IMR-90 (cell line): ENCODE measurements around the gene SERPINI1. TPM values are rescaled to one million over a fixed set of nuclear protein-coding genes. Genes with fewer than 3 reads are reported as not detected.

Experiments
- ATAC-seq: fragments of 200-7000 bp; cut with Tn5 transposase; 2 replicates; pipeline ENCODE4 v1.9.1; 2020; ENCODE audit warnings: low read depth, mild to moderate bottlenecking, moderate library complexity
- BruUV-seq: library from RNA; stranded (reverse); fragments of 400-500 nt; replicated peaks from 2 replicates; lab custom pipeline; 2021; lab: Mats Ljungman, UMichigan
- CTCF ChIA-PET: fragments of 300-600 bp; formaldehyde crosslinking; extraction: SDS; loops from one replicate; lab custom pipeline; 2021; ENCODE audit warnings: antibody characterized with exemption; lab: Yijun Ruan, JAX
- POLR2A ChIA-PET: fragments of 300-600 bp; sonication (Branson Sonifier 250); formaldehyde crosslinking; loops from one replicate; lab custom pipeline; 2022; ENCODE audit warnings: antibody characterized with exemption; ENCODE audit not compliant: unreplicated experiment; lab: Charles Lee
- DNase-seq: peaks from one replicate; pipeline ENCODE4 v3.0.0; 2013
- H2AFZ ChIP-seq: replicated peaks from 2 replicates; pipeline ENCODE3; 2013; ENCODE audit warnings: low read length, mild to moderate bottlenecking; ENCODE audit not compliant: poor library complexity
- H2AK5ac ChIP-seq: 2 replicates; pipeline ENCODE4 v1.6.1; 2013; ENCODE audit warnings: low read depth, low read length, inconsistent platforms
- H2AK9ac ChIP-seq: replicated peaks from 2 replicates; pipeline ENCODE3; 2013; ENCODE audit warnings: mild to moderate bottlenecking, low read depth, low read length, moderate library complexity; ENCODE audit not compliant: poor library complexity
- H2BK120ac ChIP-seq: 2 replicates; pipeline ENCODE4 v1.6.1; 2013; ENCODE audit warnings: low read depth, low read length, inconsistent platforms
- H2BK15ac ChIP-seq: 3 replicates; pipeline ENCODE4 v1.6.1; 2013; ENCODE audit warnings: low read depth, low read length, inconsistent platforms
- H2BK20ac ChIP-seq: 2 replicates; pipeline ENCODE4 v1.6.1; 2013; ENCODE audit warnings: low read depth, mild to moderate bottlenecking, inconsistent platforms, low read length, moderate library complexity
- H2BK5ac ChIP-seq: 2 replicates; pipeline ENCODE4 v1.6.1; 2013; ENCODE audit warnings: mild to moderate bottlenecking, low read depth, low read length, inconsistent platforms; ENCODE audit not compliant: poor library complexity, severe bottlenecking
- H3K14ac ChIP-seq: replicated peaks from 2 replicates; pipeline ENCODE4 v1.6.1; 2013; ENCODE audit warnings: low read depth, low read length, inconsistent platforms
- H3K18ac ChIP-seq: 2 replicates; pipeline ENCODE4 v1.6.1; 2013; ENCODE audit warnings: low read depth, low read length, control low read depth
- H3K23ac ChIP-seq: 2 replicates; pipeline ENCODE4 v1.6.1; 2013; ENCODE audit warnings: low read depth, low read length, inconsistent platforms
- H3K27ac ChIP-seq: 2 replicates; pipeline ENCODE4 v1.5.1; 2013; ENCODE audit warnings: mild to moderate bottlenecking, control low read depth, low read length; ENCODE audit not compliant: insufficient read depth
- H3K27me3 ChIP-seq: 2 replicates; pipeline ENCODE4 v1.6.1; 2013; ENCODE audit warnings: low read length; ENCODE audit not compliant: control insufficient read depth, insufficient read depth
- H3K36me3 ChIP-seq: 2 replicates; pipeline ENCODE4 v1.6.1; 2013; ENCODE audit warnings: low read length, mixed read lengths; ENCODE audit not compliant: control insufficient read depth, insufficient read depth
- H3K4ac ChIP-seq: 2 replicates; pipeline ENCODE4 v1.6.1; 2013; ENCODE audit warnings: low read depth, low read length, inconsistent platforms
- H3K4me1 ChIP-seq: 2 replicates; pipeline ENCODE4 v1.6.1; 2013; ENCODE audit warnings: low read length, mixed read lengths; ENCODE audit not compliant: control insufficient read depth, insufficient read depth
- H3K4me2 ChIP-seq: 2 replicates; pipeline ENCODE4 v1.6.1; 2013; ENCODE audit warnings: low read depth, mild to moderate bottlenecking, control low read depth, low read length, moderate library complexity
- H3K4me3 ChIP-seq: 2 replicates; pipeline ENCODE4 v1.5.1; 2013; ENCODE audit warnings: low read depth, mild to moderate bottlenecking, control low read depth, low read length, moderate library complexity; ENCODE audit not compliant: insufficient read depth
- H3K56ac ChIP-seq: 2 replicates; pipeline ENCODE4 v1.6.1; 2013; ENCODE audit warnings: low read length, inconsistent platforms; ENCODE audit not compliant: insufficient read depth; ENCODE audit errors: extremely low read depth
- H3K79me1 ChIP-seq, 2 experiments: 2 replicates each; pipeline ENCODE4 v1.6.1; 2013; ENCODE audit warnings: low read length in 2 of 2, inconsistent platforms in 1 of 2, low read depth in 1 of 2
- H3K9ac ChIP-seq: 2 replicates; pipeline ENCODE4 v1.6.1; 2013; ENCODE audit warnings: low read depth, low read length, control low read depth
- H3K9me1 ChIP-seq: 2 replicates; pipeline ENCODE4 v1.6.1; 2013; ENCODE audit warnings: low read length, inconsistent platforms; ENCODE audit not compliant: insufficient read depth
- H3K9me3 ChIP-seq: 2 replicates; pipeline ENCODE4 v1.6.1; 2013; ENCODE audit warnings: low read length; ENCODE audit not compliant: control insufficient read depth, insufficient read depth
- H4K20me1 ChIP-seq: 2 replicates; pipeline ENCODE4 v1.6.1; 2013; ENCODE audit warnings: low read length, inconsistent platforms; ENCODE audit not compliant: insufficient read depth
- H4K5ac ChIP-seq: 2 replicates; pipeline ENCODE4 v1.6.1; 2013; ENCODE audit warnings: mild to moderate bottlenecking, low read depth, low read length, control low read depth
- H4K8ac ChIP-seq, 2 experiments: 2 replicates each; pipeline ENCODE4 v1.6.1; 2013; ENCODE audit warnings: low read depth in 2 of 2, low read length in 2 of 2, control low read depth in 1 of 2, inconsistent platforms in 1 of 2
- H4K91ac ChIP-seq: 2 replicates; pipeline ENCODE4 v1.6.1; 2013; ENCODE audit warnings: low read depth, low read length, inconsistent platforms; ENCODE audit not compliant: insufficient read depth
- BHLHE40 ChIP-seq: fragments of 150-350 bp; IDR thresholded peaks from 2 replicates; pipeline ENCODE4 v1.6.1; 2016; ENCODE audit warnings: mild to moderate bottlenecking, low read depth, low read length
- CEBPB ChIP-seq: IDR thresholded peaks from 2 replicates; pipeline ENCODE4 v1.6.1; 2012; ENCODE audit warnings: low read depth, low read length, improper control_type of control experiment
- CHD1 ChIP-seq: IDR thresholded peaks from 2 replicates; pipeline ENCODE4 v1.6.1; 2012; ENCODE audit warnings: low read depth, low read length, improper control_type of control experiment
- FOS ChIP-seq: fragments of 150-350 bp; IDR thresholded peaks from 2 replicates; pipeline ENCODE4 v1.6.1; 2016; ENCODE audit warnings: low read depth, low read length
- MAFK ChIP-seq: IDR thresholded peaks from 2 replicates; pipeline ENCODE4 v1.6.1; 2012; ENCODE audit warnings: low read depth, low read length, improper control_type of control experiment
- MAZ ChIP-seq: IDR thresholded peaks from 2 replicates; pipeline ENCODE4 v1.6.1; 2012; ENCODE audit warnings: low read depth, mild to moderate bottlenecking, low read length, improper control_type of control experiment, moderate library complexity, borderline replicate concordance
- MXI1 ChIP-seq: IDR thresholded peaks from 2 replicates; pipeline ENCODE4 v1.6.1; 2012; ENCODE audit warnings: low read depth, mild to moderate bottlenecking, low read length, moderate library complexity, borderline replicate concordance
- NFE2L2 ChIP-seq: fragments of 150-350 bp; IDR thresholded peaks from 2 replicates; pipeline ENCODE4 v1.6.1; 2016; ENCODE audit warnings: low read depth, mild to moderate bottlenecking, low read length
- POLR2A ChIP-seq: IDR thresholded peaks from 2 replicates; pipeline ENCODE4 v1.6.1; 2012; ENCODE audit warnings: mild to moderate bottlenecking, low read depth, low read length
- RAD21 ChIP-seq: IDR thresholded peaks from 2 replicates; pipeline ENCODE4 v1.6.1; 2012; ENCODE audit warnings: low read length, improper control_type of control experiment
- RCOR1 ChIP-seq: IDR thresholded peaks from 2 replicates; pipeline ENCODE4 v1.6.1; 2012; ENCODE audit warnings: mild to moderate bottlenecking, low read length, improper control_type of control experiment; ENCODE audit not compliant: insufficient replicate concordance
- RFX5 ChIP-seq: IDR thresholded peaks from 2 replicates; pipeline ENCODE4 v1.8.0; 2012; ENCODE audit warnings: low read depth, mild to moderate bottlenecking, low read length, moderate library complexity
- SMC3 ChIP-seq: fragments of 150-350 bp; IDR thresholded peaks from 2 replicates; pipeline ENCODE4 v1.6.1; 2016; ENCODE audit warnings: low read depth, mild to moderate bottlenecking, antibody characterized with exemption, low read length, moderate library complexity
- WGBS, 2 experiments: methylation state at CpG; one replicate each; pipeline versions ENCODE4 v1.1.5 to v1.1.7; 2013; ENCODE audit warnings: missing lambda C conversion rate in 2 of 2; ENCODE audit not compliant: insufficient read length in 1 of 2; ENCODE audit errors: extremely low coverage in 2 of 2; 5-methylcytosine and 5-hydroxymethylcytosine counted together
- dilution Hi-C: fragments of 300-500 bp; cut with HindIII; formaldehyde crosslinking; loops from one replicate; pipeline ENCODE4 v1.14.3; 2018; ENCODE audit warnings: low sequenced_read_pairs; ENCODE audit not compliant: unreplicated experiment
- in situ Hi-C: fragments of 300-500 bp; cut with MboI; formaldehyde crosslinking; loops from 3 replicates; pipeline ENCODE4 v1.14.3; 2019; ENCODE audit warnings: low sequenced_read_pairs, inconsistent platforms, mixed read lengths
- intact Hi-C: fragments of 100-400 bp; cut with micrococcal nuclease; formaldehyde crosslinking; loops from 2 replicates; pipeline ENCODE4 v1.10.0; 2022
- polyA plus RNA-seq, 3 experiments: library from polyadenylated mRNA; depleted of rRNA; stranded (reverse); fragments of >200 nt; gene quantifications; 2 replicates each; pipeline ENCODE4 v1.2.3, GENCODE V29; 2012; ENCODE audit warnings: low replicate concordance in 1 of 3
- total RNA-seq: library from RNA; depleted of rRNA; stranded (reverse); fragments of >200 nt; gene quantifications from 2 replicates; pipeline ENCODE4 v1.2.3, GENCODE V29; 2012
- TF ChIP-seq, protein P1 (sequence below): fragments of 150-350 bp; IDR thresholded peaks from 2 replicates; pipeline ENCODE4 v1.6.1; 2016; ENCODE audit warnings: low read depth, mild to moderate bottlenecking, low read length, moderate library complexity, borderline replicate concordance
- TF ChIP-seq, protein P2 (sequence below): conservative IDR thresholded peaks from 2 replicates; pipeline ENCODE4 v1.5.1; 2012; ENCODE audit warnings: mild to moderate bottlenecking, low read depth, low read length, improper control_type of control experiment
- TF ChIP-seq, protein P3 (sequence below): fragments of 150-350 bp; IDR thresholded peaks from 2 replicates; pipeline ENCODE4 v1.6.1; 2017; ENCODE audit warnings: mild to moderate bottlenecking, antibody characterized with exemption, low read length, low read depth

Gene SERPINI1
- total and polyA plus RNA-seq, 2 of the 4 experiments (the other 2 are of a cell fraction) = 0.36 to 1.3 TPM

DNA sequence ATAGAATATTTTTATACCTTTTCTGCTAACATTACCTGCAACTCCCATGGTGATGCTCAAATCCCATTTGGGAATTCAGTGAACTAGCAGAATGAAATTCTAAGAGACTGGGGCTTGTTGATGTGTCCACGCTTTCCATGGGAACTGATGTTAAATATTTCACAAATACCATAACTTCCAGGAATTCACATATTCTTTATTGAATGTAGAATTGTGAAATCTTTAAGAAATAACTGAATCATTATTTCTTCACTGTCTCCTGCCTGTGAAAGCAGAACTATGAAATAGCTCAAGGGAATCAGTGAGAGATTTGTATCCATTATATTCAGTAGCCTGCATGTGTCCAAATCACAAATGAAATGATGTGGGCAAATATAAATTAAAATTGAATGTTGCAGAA lies 130.8 kb downstream of the SERPINI1 start:
- Histone ChIP-seq H2AFZ (no peak overlapping the region), H3K27ac (no peak overlapping the region), H3K23ac (no peak overlapping the region), H3K4me1 (no peaks in the 10 kb centered on the region), H3K56ac (no peak overlapping the region), H3K36me3 (no peaks in the 10 kb centered on the region), H4K8ac (no peak overlapping the region), H3K14ac (no peak overlapping the region), H3K9me1 (no peaks in the 10 kb centered on the region), H2BK20ac (no peak overlapping the region), H2BK15ac (no peak overlapping the region), H3K4me2 (no peak overlapping the region), H2BK5ac (no peak overlapping the region), H2BK120ac (no peak overlapping the region), H3K79me1 (no peaks in the 10 kb centered on the region), H3K18ac (no peak overlapping the region), H2AK9ac (no peak overlapping the region), H4K5ac (no peak overlapping the region), H3K9me3 (no peaks in the 10 kb centered on the region), H3K27me3 (no peaks in the 10 kb centered on the region), H3K4me3 (no peak overlapping the region), H3K9ac (no peak overlapping the region), H4K20me1 (no peaks in the 10 kb centered on the region), H2AK5ac (no peak overlapping the region), H3K4ac (no peak overlapping the region), H4K91ac (no peak overlapping the region)
- in situ Hi-C loops (no loop called here), intact Hi-C loops (no loop called here), dilution Hi-C loops (no loop called here)
- TF ChIP-seq MAFK (no peak), CHD1 (no peak), MXI1 (no peak), RAD21 (no peak), POLR2A (no peak), NFE2L2 (no peak), SMC3 (no peak), CEBPB (no peak), FOS (no peak), BHLHE40 (no peak), RFX5 (no peak), MAZ (no peak), RCOR1 (no peak)
- TF ChIP-seq, protein P1, sequence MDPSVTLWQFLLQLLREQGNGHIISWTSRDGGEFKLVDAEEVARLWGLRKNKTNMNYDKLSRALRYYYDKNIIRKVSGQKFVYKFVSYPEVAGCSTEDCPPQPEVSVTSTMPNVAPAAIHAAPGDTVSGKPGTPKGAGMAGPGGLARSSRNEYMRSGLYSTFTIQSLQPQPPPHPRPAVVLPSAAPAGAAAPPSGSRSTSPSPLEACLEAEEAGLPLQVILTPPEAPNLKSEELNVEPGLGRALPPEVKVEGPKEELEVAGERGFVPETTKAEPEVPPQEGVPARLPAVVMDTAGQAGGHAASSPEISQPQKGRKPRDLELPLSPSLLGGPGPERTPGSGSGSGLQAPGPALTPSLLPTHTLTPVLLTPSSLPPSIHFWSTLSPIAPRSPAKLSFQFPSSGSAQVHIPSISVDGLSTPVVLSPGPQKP = no peak
- TF ChIP-seq, protein P2, sequence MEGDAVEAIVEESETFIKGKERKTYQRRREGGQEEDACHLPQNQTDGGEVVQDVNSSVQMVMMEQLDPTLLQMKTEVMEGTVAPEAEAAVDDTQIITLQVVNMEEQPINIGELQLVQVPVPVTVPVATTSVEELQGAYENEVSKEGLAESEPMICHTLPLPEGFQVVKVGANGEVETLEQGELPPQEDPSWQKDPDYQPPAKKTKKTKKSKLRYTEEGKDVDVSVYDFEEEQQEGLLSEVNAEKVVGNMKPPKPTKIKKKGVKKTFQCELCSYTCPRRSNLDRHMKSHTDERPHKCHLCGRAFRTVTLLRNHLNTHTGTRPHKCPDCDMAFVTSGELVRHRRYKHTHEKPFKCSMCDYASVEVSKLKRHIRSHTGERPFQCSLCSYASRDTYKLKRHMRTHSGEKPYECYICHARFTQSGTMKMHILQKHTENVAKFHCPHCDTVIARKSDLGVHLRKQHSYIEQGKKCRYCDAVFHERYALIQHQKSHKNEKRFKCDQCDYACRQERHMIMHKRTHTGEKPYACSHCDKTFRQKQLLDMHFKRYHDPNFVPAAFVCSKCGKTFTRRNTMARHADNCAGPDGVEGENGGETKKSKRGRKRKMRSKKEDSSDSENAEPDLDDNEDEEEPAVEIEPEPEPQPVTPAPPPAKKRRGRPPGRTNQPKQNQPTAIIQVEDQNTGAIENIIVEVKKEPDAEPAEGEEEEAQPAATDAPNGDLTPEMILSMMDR = no peak
- TF ChIP-seq, protein P3, sequence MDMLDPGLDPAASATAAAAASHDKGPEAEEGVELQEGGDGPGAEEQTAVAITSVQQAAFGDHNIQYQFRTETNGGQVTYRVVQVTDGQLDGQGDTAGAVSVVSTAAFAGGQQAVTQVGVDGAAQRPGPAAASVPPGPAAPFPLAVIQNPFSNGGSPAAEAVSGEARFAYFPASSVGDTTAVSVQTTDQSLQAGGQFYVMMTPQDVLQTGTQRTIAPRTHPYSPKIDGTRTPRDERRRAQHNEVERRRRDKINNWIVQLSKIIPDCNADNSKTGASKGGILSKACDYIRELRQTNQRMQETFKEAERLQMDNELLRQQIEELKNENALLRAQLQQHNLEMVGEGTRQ = no peak
- ATAC-seq (no peak), DNase-seq (no peak)
- WGBS, 2 experiments = no CpG with 5 or more reads among the region's 1 CpG
- POLR2A ChIA-PET = no interaction called here
- CTCF ChIA-PET = no interaction called here
- no TSS peak for BruUV-seq
